ENCODE data around the gene SLC45A3.

- TF ChIP-seq CTCF (IDR thresholded peaks at IDR 0.05) = no peak
- no peak for TF ChIP-seq POLR2A (IDR thresholded peaks at IDR 0.05)
These were observed 46.4 kb upstream of the SLC45A3 start for GRCh38 chr1:205726619-205727125.
